ENCODE results near the gene XKR7. TPM values are rescaled to one million over a fixed set of nuclear protein-coding genes. Genes with fewer than 3 reads are reported as not detected.

XKR7 gene
- total RNA-seq, 4 donors from 2014 or later = not detected

DNA sequence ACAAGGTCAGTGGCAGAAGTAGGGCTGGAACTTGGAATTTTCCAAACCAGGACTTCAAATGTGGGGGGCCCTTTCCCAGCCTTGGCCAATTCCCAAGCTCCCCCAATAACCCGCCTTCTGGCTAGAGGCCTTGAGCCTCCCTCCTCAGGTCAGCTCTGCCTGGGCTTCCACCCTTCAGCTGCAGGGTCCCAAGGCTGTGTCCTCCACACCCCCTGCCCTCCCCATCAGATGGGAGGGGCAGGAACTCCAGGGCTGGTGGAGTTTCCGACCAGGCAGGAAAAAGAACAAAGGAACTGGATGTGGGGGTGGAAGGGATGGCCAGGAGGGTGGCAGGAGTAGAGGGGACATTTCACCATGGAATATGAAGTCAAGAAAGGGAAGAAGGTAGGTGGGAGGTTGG lies 42.1 kb downstream of the XKR7 start, which contains the start of gene CCM2L:
CCM2L (plus strand) TSS at position 338 of the 400 bp plus-strand sequence; CDS start at position 355, 17 bp downstream.
- WGBS, 2 donors = 60 to 71% methylated on average over 1 of the region's 2 CpGs
- H3K36me3 ChIP-seq = no peaks in the 10 kb centered on the region
- H3K9me3 ChIP-seq = no peaks in the 10 kb centered on the region
- H3K4me1 ChIP-seq = peaks cover 0 to 16% (median 3%) of the 10 kb centered on the region in 3 donors
- TF ChIP-seq, protein P1, sequence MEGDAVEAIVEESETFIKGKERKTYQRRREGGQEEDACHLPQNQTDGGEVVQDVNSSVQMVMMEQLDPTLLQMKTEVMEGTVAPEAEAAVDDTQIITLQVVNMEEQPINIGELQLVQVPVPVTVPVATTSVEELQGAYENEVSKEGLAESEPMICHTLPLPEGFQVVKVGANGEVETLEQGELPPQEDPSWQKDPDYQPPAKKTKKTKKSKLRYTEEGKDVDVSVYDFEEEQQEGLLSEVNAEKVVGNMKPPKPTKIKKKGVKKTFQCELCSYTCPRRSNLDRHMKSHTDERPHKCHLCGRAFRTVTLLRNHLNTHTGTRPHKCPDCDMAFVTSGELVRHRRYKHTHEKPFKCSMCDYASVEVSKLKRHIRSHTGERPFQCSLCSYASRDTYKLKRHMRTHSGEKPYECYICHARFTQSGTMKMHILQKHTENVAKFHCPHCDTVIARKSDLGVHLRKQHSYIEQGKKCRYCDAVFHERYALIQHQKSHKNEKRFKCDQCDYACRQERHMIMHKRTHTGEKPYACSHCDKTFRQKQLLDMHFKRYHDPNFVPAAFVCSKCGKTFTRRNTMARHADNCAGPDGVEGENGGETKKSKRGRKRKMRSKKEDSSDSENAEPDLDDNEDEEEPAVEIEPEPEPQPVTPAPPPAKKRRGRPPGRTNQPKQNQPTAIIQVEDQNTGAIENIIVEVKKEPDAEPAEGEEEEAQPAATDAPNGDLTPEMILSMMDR (IDR thresholded peaks at IDR 0.05) = no peak
- no peak for TF ChIP-seq POLR2A (IDR thresholded peaks at IDR 0.05)
- no peak for DNase-seq
- peaks cover 0 to 59% (median 0%) of the 10 kb centered on the region in 4 donors for H3K27me3 ChIP-seq
- intact Hi-C loops (cut with DNase I) = no loop called here
- H3K4me3 ChIP-seq = peak within 1 kb of the TSS in 3 of 4 donors; percentile 32 to 55 (median 38)
- H3K27ac ChIP-seq = peak within 1 kb of the TSS in 3 of 4 donors; percentile 25 to 82 (median 78)

DNA sequence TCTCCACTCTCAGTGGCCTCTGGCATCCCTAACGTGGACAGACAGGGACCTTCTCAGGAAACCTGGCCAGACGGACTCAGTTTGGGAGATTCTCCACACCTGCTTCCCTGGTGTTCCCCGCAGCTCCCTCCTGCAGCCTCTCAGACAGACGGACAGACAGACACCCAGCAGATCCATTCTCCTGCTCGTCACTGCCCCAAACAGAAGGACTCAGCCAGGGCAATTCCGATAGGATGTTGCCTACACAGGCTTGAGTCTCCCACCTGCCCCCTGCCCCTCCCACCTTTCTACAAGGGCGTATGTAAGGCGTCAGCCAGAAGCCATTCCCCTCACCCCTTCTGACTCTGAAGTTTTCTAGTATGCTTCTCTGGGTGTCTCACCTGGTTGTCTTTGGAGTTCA lies 42.7 kb downstream of the XKR7 start:
- TF ChIP-seq POLR2A (IDR thresholded peaks at IDR 0.05) = no peak
- TF ChIP-seq, protein P1 (IDR thresholded peaks at IDR 0.05) = no peak
- intact Hi-C loops (cut with DNase I) = no loop called here
- H3K27me3 ChIP-seq = peaks cover 0 to 61% (median 0%) of the 10 kb centered on the region in 4 donors
- no peak for DNase-seq
- 41 to 48% methylated on average over 8 of the region's 8 CpGs for WGBS, 2 donors
- H3K9me3 ChIP-seq = no peaks in the 10 kb centered on the region
- H3K4me3 ChIP-seq = peak overlapping the region in 3 of 4 donors; percentile 32 to 55 (median 38)
- peaks cover 0 to 17% (median 3%) of the 10 kb centered on the region in 3 donors for H3K4me1 ChIP-seq
- H3K27ac ChIP-seq = peak overlapping the region in 3 of 4 donors; percentile 25 to 82 (median 78)
- no peaks in the 10 kb centered on the region for H3K36me3 ChIP-seq

DNA sequence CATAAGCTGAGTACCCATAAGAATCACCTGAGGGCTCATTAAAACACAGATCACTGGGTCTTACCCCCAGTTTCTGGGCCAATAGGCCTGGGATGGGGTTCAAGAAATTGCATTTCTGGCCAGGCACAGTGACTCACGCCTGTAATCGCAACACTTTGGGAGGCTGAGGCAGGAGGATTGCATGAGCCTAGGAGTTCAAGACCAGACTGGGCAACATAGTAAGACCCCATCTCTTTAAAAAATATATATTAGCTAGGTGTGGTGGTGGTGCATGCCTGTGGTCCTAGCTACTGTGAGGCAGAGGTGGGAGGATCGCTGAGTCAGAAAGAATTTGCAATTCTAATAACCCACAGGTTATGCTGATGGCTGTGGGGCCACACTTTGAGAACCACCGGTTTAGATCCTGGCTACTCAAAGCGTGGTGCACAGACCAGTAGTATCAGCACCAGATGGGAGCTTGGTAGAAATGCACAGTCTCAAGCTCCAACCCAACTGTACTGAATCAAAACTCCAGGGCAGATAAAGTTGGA lies 44.3 kb downstream of the XKR7 start:
- H3K27ac ChIP-seq = no peak overlapping the region
- 78 to 84% methylated on average over 3 to 5 of the region's 5 CpGs for WGBS, 2 donors
- no peak for DNase-seq
- H3K4me3 ChIP-seq = peak overlapping the region in 1 of 4 donors; percentile 55
- peaks cover 0 to 13% (median 3%) of the 10 kb centered on the region in 3 donors for H3K4me1 ChIP-seq
- H3K36me3 ChIP-seq = no peaks in the 10 kb centered on the region
- no peaks in the 10 kb centered on the region for H3K9me3 ChIP-seq
- intact Hi-C loops (cut with DNase I) = no loop called here
- H3K27me3 ChIP-seq = peaks cover 0 to 77% (median 0%) of the 10 kb centered on the region in 4 donors
- TF ChIP-seq POLR2A (IDR thresholded peaks at IDR 0.05) = no peak
- TF ChIP-seq, protein P1 (IDR thresholded peaks at IDR 0.05) = no peak

DNA sequence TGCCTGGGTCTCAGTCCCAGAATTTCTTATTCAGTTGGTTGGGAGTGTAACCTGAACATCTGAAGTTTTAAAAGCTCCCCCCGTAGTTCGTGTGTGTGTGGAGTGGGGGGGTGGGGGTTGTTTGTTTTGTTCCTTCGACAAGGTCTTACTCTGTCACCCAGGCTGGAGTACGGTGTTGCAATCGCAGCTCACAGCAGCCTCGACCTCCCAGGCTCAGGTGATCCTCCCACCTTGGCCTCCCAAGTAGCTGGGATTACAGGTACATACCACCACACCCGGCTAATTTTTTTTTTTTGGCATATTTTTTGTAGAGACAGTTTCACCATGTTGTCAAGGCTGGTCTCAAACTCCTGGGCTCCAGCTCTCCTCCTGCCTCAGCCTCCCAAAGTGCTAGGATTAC lies 45.4 kb downstream of the XKR7 start:
- no peaks in the 10 kb centered on the region for H3K36me3 ChIP-seq
- TF ChIP-seq POLR2A (IDR thresholded peaks at IDR 0.05) = no peak
- TF ChIP-seq, protein P1 (IDR thresholded peaks at IDR 0.05) = no peak
- 79 to 80% methylated on average over 7 of the region's 7 CpGs for WGBS, 2 donors
- no peak overlapping the region for H3K4me3 ChIP-seq
- no peak for DNase-seq
- intact Hi-C loops (cut with DNase I) = no loop called here
- peaks cover 5 to 20% (median 5%) of the 10 kb centered on the region in 3 donors for H3K4me1 ChIP-seq
- H3K9me3 ChIP-seq = no peaks in the 10 kb centered on the region
- H3K27me3 ChIP-seq = peaks cover 0 to 82% (median 0%) of the 10 kb centered on the region in 4 donors
- H3K27ac ChIP-seq = no peak overlapping the region

DNA sequence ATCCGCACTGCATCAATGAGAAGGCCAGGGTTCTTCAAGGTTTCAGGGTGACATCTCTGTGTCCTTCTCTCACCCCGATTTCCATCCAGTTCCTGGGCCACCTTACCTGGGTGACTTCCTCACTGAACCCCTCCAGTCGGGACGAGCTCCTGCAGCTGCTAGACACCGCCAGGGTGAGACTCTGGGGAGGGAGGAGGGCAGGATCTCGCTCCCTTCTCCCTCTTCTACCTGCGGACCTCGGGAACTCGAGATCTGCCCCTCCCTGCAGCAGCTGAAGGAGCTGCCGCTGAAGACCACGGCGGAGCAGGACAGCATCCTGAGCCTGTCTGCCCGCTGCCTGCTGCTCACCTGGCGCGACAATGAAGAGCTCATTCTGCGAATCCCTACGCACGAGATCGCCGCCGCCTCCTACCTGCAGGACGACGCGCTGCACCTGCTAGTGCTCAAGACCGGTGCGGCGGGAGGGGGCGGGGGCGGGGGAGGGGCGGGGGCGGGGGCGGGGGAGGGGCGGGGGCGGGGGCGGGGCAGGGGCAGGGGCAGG lies 49.8 kb downstream of the XKR7 start:
- no peaks in the 10 kb centered on the region for H3K9me3 ChIP-seq
- H3K27me3 ChIP-seq = peaks cover 0 to 92% (median 7%) of the 10 kb centered on the region in 4 donors
- 23 to 28% methylated on average over 4 to 9 of the region's 35 CpGs for WGBS, 2 donors
- intact Hi-C loops (cut with DNase I) = no loop called here
- peak overlapping the region in 3 of 4 donors; percentile 58 to 74 (median 58) for H3K4me3 ChIP-seq
- no peak for DNase-seq
- H3K4me1 ChIP-seq = peaks cover 13 to 36% (median 14%) of the 10 kb centered on the region in 3 donors
- no peaks in the 10 kb centered on the region for H3K36me3 ChIP-seq
- no peak overlapping the region for H3K27ac ChIP-seq
- TF ChIP-seq, protein P1 (IDR thresholded peaks at IDR 0.05) = peak in 5 of 6 experiments; percentile 16 to 44 (median 25)
- no peak for TF ChIP-seq POLR2A (IDR thresholded peaks at IDR 0.05)

All from esophagus squamous epithelium (tissue), 5 donors.